H1 (cell line): ENCODE results near the gene ENKD1. TPM values are rescaled to one million over a fixed set of nuclear protein-coding genes. Genes with fewer than 3 reads are reported as not detected.

Experiments used
- CTCF ChIA-PET: fragments of 300-600 bp; sonication (Branson Sonifier 250); formaldehyde crosslinking; loops from one replicate; lab custom pipeline; 2021; ENCODE audit not compliant: partially characterized antibody; lab: Charles Lee
- POLR2A ChIA-PET: fragments of 300-600 bp; sonication (Branson Sonifier 250); formaldehyde crosslinking; loops from one replicate; lab custom pipeline; 2021; ENCODE audit warnings: inconsistent platforms; ENCODE audit not compliant: partially characterized antibody; lab: Charles Lee
- DNase-seq, 2 experiments: peaks; one replicate each; pipeline versions ENCODE4 v3.0.0 to v3.0.0-alpha.2; 2010 to 2022; ENCODE audit warnings: low spot score in 2 of 2, low read depth in 1 of 2, mixed read lengths in 1 of 2
- FAIRE-seq: peaks from 2 replicates; lab custom pipeline; 2011; peaks lifted over from hg19 to GRCh38; lab: Jason Lieb, UNC
- H2AFZ ChIP-seq: 2 replicates; pipeline ENCODE4 v1.8.1; 2012; ENCODE audit warnings: low read length, inconsistent platforms
- H2AK5ac ChIP-seq: 2 replicates; pipeline ENCODE4 v1.6.1; 2013; ENCODE audit warnings: low read depth, low read length
- H2BK120ac ChIP-seq: replicated peaks from 2 replicates; pipeline ENCODE3; 2013; ENCODE audit warnings: low read depth, low read length, inconsistent platforms
- H2BK12ac ChIP-seq: 2 replicates; pipeline ENCODE4 v1.6.1; 2013; ENCODE audit warnings: low read depth, low read length
- H2BK15ac ChIP-seq: 2 replicates; pipeline ENCODE4 v1.6.1; 2013; ENCODE audit warnings: low read length
- H2BK20ac ChIP-seq: 2 replicates; pipeline ENCODE4 v1.6.1; 2013; ENCODE audit warnings: low read length
- H2BK5ac ChIP-seq: 2 replicates; pipeline ENCODE4 v1.6.1; 2013; ENCODE audit warnings: low read depth, low read length
- H3K14ac ChIP-seq: 2 replicates; pipeline ENCODE4 v1.6.1; 2013; ENCODE audit warnings: inconsistent platforms; ENCODE audit not compliant: insufficient read length
- H3K18ac ChIP-seq: 2 replicates; pipeline ENCODE4 v1.6.1; 2013; ENCODE audit warnings: low read length; ENCODE audit errors: extremely low read depth
- H3K23ac ChIP-seq: 2 replicates; pipeline ENCODE4 v1.6.1; 2013; ENCODE audit warnings: inconsistent platforms; ENCODE audit not compliant: insufficient read length
- H3K23me2 ChIP-seq: 2 replicates; pipeline ENCODE4 v1.6.1; 2013; ENCODE audit warnings: low read depth, low read length
- H3K27ac ChIP-seq: 2 replicates; pipeline ENCODE4 v1.6.1; 2011; ENCODE audit warnings: low read depth, low read length, inconsistent platforms
- H3K27me3 ChIP-seq, 4 experiments: replicated peaks in 1 of 4; 1 replicate in 1 of 4; 2 replicates in 3 of 4; pipeline versions ENCODE4 v1.6.1 to v1.8.1; 2011 to 2013; ENCODE audit warnings: low read length in 3 of 4, mild to moderate bottlenecking in 3 of 4, inconsistent platforms in 2 of 4, mixed read lengths in 2 of 4, moderate library complexity in 1 of 4; ENCODE audit not compliant: control insufficient read depth in 3 of 4, insufficient read depth in 3 of 4; ENCODE audit errors: extremely low read depth in 1 of 4
- H3K36me3 ChIP-seq, 4 experiments: 2 replicates each; pipeline versions ENCODE4 v1.6.1 to v1.8.1; 2011 to 2013; ENCODE audit warnings: mild to moderate bottlenecking in 4 of 4, low read length in 3 of 4, moderate library complexity in 2 of 4, control low read depth in 1 of 4, inconsistent platforms in 1 of 4; ENCODE audit not compliant: insufficient read depth in 4 of 4, control insufficient read depth in 2 of 4
- H3K4ac ChIP-seq: replicated peaks from 2 replicates; pipeline ENCODE3; 2013; ENCODE audit warnings: low read length, low read depth, mixed read lengths, inconsistent platforms; ENCODE audit not compliant: insufficient read length
- H3K4me1 ChIP-seq, 4 experiments: replicated peaks in 1 of 4; 1 replicate in 1 of 4; 2 replicates in 3 of 4; pipeline versions ENCODE4 v1.6.1 to v1.8.1; 2011 to 2013; ENCODE audit warnings: low read length in 3 of 4, inconsistent platforms in 2 of 4, mixed read lengths in 1 of 4; ENCODE audit not compliant: insufficient read depth in 4 of 4, control insufficient read depth in 3 of 4
- H3K4me2 ChIP-seq, 2 experiments: 2 replicates each; pipeline versions ENCODE4 v1.6.1 to v1.8.1; 2011 to 2013; ENCODE audit warnings: low read depth in 2 of 2, low read length in 2 of 2, control low read depth in 1 of 2, inconsistent platforms in 1 of 2, mild to moderate bottlenecking in 1 of 2; ENCODE audit not compliant: insufficient read depth in 1 of 2
- H3K4me3 ChIP-seq, 4 experiments: fragments of 200-600, 300-600 bp in 1 of 4; sonication (generic), shearing (Covaris generic), sonication (Bioruptor Twin) in 1 of 4; 2 replicates each; pipeline versions ENCODE4 v1.5.1 to v1.8.1; 2011 to 2016; ENCODE audit warnings: low read length in 4 of 4, low read depth in 3 of 4, control low read depth in 2 of 4, inconsistent platforms in 2 of 4, mild to moderate bottlenecking in 2 of 4, mixed read lengths in 1 of 4, moderate library complexity in 1 of 4; ENCODE audit not compliant: insufficient read depth in 2 of 4; ENCODE audit errors: extremely low read depth in 1 of 4
- H3K56ac ChIP-seq: replicated peaks from 2 replicates; pipeline ENCODE3; 2013; ENCODE audit warnings: low read depth, mild to moderate bottlenecking, mixed read lengths, low read length, inconsistent platforms; ENCODE audit not compliant: insufficient read length
- H3K79me1 ChIP-seq: 2 replicates; pipeline ENCODE4 v1.6.1; 2013; ENCODE audit warnings: low read depth, low read length, control low read depth
- H3K79me2 ChIP-seq, 2 experiments: 2 replicates each; pipeline versions ENCODE4 v1.6.1 to v1.8.1; 2012 to 2013; ENCODE audit warnings: low read length in 2 of 2, mild to moderate bottlenecking in 2 of 2, inconsistent platforms in 1 of 2; ENCODE audit not compliant: insufficient read depth in 2 of 2, control insufficient read depth in 1 of 2
- H3K9ac ChIP-seq, 4 experiments: replicated peaks in 1 of 4; 1 replicate in 1 of 4; 2 replicates in 3 of 4; pipeline versions ENCODE4 v1.6.1 to v1.8.1; 2011 to 2013; ENCODE audit warnings: low read depth in 3 of 4, low read length in 3 of 4, control low read depth in 2 of 4, mild to moderate bottlenecking in 2 of 4, moderate library complexity in 2 of 4, inconsistent platforms in 1 of 4; ENCODE audit errors: extremely low read depth in 1 of 4
- H3K9me3 ChIP-seq, 2 experiments: 2 replicates each; pipeline versions ENCODE4 v1.6.1 to v1.8.1; 2012 to 2013; ENCODE audit warnings: mild to moderate bottlenecking in 2 of 2, moderate library complexity in 2 of 2, control low read depth in 1 of 2, inconsistent platforms in 1 of 2, low read depth in 1 of 2, low read length in 1 of 2, mixed read lengths in 1 of 2; ENCODE audit not compliant: insufficient read depth in 2 of 2
- H4K20me1 ChIP-seq, 2 experiments: replicated peaks in 1 of 2; 2 replicates each; pipeline versions ENCODE3 to v1.8.1; 2011 to 2013; ENCODE audit warnings: inconsistent platforms in 2 of 2, low read length in 2 of 2, mild to moderate bottlenecking in 1 of 2; ENCODE audit not compliant: insufficient read depth in 2 of 2, control insufficient read depth in 1 of 2
- H4K5ac ChIP-seq: 2 replicates; pipeline ENCODE4 v1.6.1; 2013; ENCODE audit warnings: low read length, low read depth, mixed read lengths, inconsistent platforms; ENCODE audit not compliant: insufficient read length
- H4K8ac ChIP-seq: 2 replicates; pipeline ENCODE4 v1.8.0; 2013; ENCODE audit warnings: mild to moderate bottlenecking, moderate library complexity, low read length, inconsistent platforms; ENCODE audit not compliant: insufficient read depth; ENCODE audit errors: extremely low read depth
- H4K91ac ChIP-seq: replicated peaks from 2 replicates; pipeline ENCODE3; 2013; ENCODE audit warnings: low read length, mixed read lengths, inconsistent platforms; ENCODE audit not compliant: insufficient read length
- ATF3 ChIP-seq: IDR thresholded peaks from 2 replicates; pipeline ENCODE4 v1.6.1; 2011; ENCODE audit warnings: low read depth, mild to moderate bottlenecking, low read length; ENCODE audit not compliant: insufficient read depth
- BACH1 ChIP-seq: IDR thresholded peaks from 2 replicates; pipeline ENCODE4 v1.6.1; 2012; ENCODE audit warnings: low read length, improper control_type of control experiment
- CBX5 ChIP-seq: fragments of 300-800, 300-1000 bp; sonication (generic); IDR thresholded peaks from 2 replicates; pipeline ENCODE4 v1.7.1; 2016; ENCODE audit warnings: antibody characterized with exemption, low read length, low read depth
- CHD2 ChIP-seq: IDR thresholded peaks from 2 replicates; pipeline ENCODE4 v1.6.1; 2012; ENCODE audit warnings: low read length, improper control_type of control experiment
- EGR1 ChIP-seq: IDR thresholded peaks from 2 replicates; pipeline ENCODE4 v1.6.1; 2011; ENCODE audit warnings: low read depth, low read length, borderline replicate concordance
- EP300 ChIP-seq, 2 experiments: IDR thresholded peaks; 1 replicate in 1 of 2; 2 replicates in 1 of 2; pipeline ENCODE4 v1.6.1; 2011 to 2012; ENCODE audit warnings: low read depth in 2 of 2, low read length in 2 of 2, mild to moderate bottlenecking in 2 of 2, borderline replicate concordance in 1 of 2, inconsistent platforms in 1 of 2, moderate library complexity in 1 of 2
- GABPA ChIP-seq: IDR thresholded peaks from 2 replicates; pipeline ENCODE4 v1.6.1; 2011; ENCODE audit warnings: mild to moderate bottlenecking, low read length, moderate library complexity, borderline replicate concordance; ENCODE audit not compliant: insufficient read depth
- KDM1A ChIP-seq: fragments of 200-600, 300-600 bp; sonication (generic); IDR thresholded peaks from 2 replicates; pipeline ENCODE4 v1.7.1; 2016; ENCODE audit warnings: mild to moderate bottlenecking, low read length, borderline replicate concordance
- NANOG ChIP-seq: IDR thresholded peaks from 2 replicates; pipeline ENCODE4 v1.6.1; 2011; ENCODE audit warnings: low read length, low read depth, mild to moderate bottlenecking, inconsistent platforms; ENCODE audit not compliant: insufficient read depth, poor library complexity, severe bottlenecking
- ZNF274 ChIP-seq: IDR thresholded peaks from 2 replicates; pipeline ENCODE4 v1.7.0; 2012; ENCODE audit warnings: low read length, borderline replicate concordance; ENCODE audit errors: extremely low read depth
- WGBS, 2 experiments: shearing (Covaris generic) in 1 of 2; methylation state at CpG; one replicate each; pipeline versions ENCODE4 v1.1.6 to v1.1.7; 2013 to 2015; ENCODE audit warnings: low lambda C conversion rate in 2 of 2, mixed read lengths in 2 of 2, inconsistent platforms in 1 of 2, low coverage in 1 of 2, missing lambda C conversion rate in 1 of 2; ENCODE audit not compliant: insufficient replicate concordance in 2 of 2, insufficient coverage in 1 of 2, insufficient read length in 1 of 2; ENCODE audit errors: extremely low coverage in 1 of 2, missing lambda C conversion rate in 1 of 2; 5-methylcytosine and 5-hydroxymethylcytosine counted together
- polyA plus RNA-seq, 7 experiments: library from polyadenylated mRNA; depleted of rRNA in 3 of 7; stranded (reverse) in 5 of 7; unstranded in 2 of 7; fragments of >200 nt in 5 of 7; fragments of 200-250 nt in 2 of 7; gene quantifications; 1 replicate in 5 of 7; 2 replicates in 1 of 7; 4 replicates in 1 of 7; pipeline versions ENCODE4 v1.2.1 to v1.2.3, GENCODE V29; 2011 to 2013; ENCODE audit warnings: missing spikeins in 2 of 7, mixed read lengths in 2 of 7
- total RNA-seq: library from RNA; stranded (reverse); fragmentation: NEBNext Ultra II Directional; extraction: Animal tissue kit (Norgen Biotek cat#: 25700); gene quantifications from 2 replicates; pipeline ENCODE4 v1.2.1, GENCODE V29; 2021

The ENKD1 gene
- total and polyA plus RNA-seq, 2 of the 8 experiments (the other 6 are each of a cell fraction or from before 2014, with no cell fraction given) = 12.9 to 16.1 TPM

- POLR2A ChIA-PET = no interaction called here
Measured at GRCh38 chr16:67675999-67676398, 9.4 kb upstream of the ENKD1 start.

More at GRCh38 chr16:67675999-67676398, 9.4 kb upstream of the ENKD1 start:
- no peak overlapping the region for H4K8ac ChIP-seq
- no peak overlapping the region for H2BK15ac ChIP-seq
- no peak overlapping the region for H2AFZ ChIP-seq
- H2BK12ac ChIP-seq = no peak overlapping the region
- no peak overlapping the region for H2BK20ac ChIP-seq
- H3K4me3 ChIP-seq = no peak overlapping the region
- H2BK120ac ChIP-seq = no peak overlapping the region
- H3K79me1 ChIP-seq = no peaks in the 10 kb centered on the region; the same call in none of the 2 replicates
- no peak overlapping the region for H3K18ac ChIP-seq
- no peak overlapping the region for H3K56ac ChIP-seq
- H3K4ac ChIP-seq = no peak overlapping the region
- H3K9me3 ChIP-seq = no peaks in the 10 kb centered on the region
- CTCF ChIA-PET = interaction anchor here (0.6 to 5.5 kb wide), 4 partner anchors 9 to 182 kb away, joined by 3 to 46 read pairs (median 3); partner anchors contain the start of genes C16orf86 and ENKD1
- no peak overlapping the region for H2BK5ac ChIP-seq
- H3K27ac ChIP-seq = no peak overlapping the region
- no peak overlapping the region for H3K23ac ChIP-seq
- H3K4me1 ChIP-seq = peaks cover 0 to 3% (median 0%) of the 10 kb centered on the region in 4 experiments; a peak in 1 of 7 replicates
- no peaks in the 10 kb centered on the region for H3K79me2 ChIP-seq
- H3K14ac ChIP-seq = no peak overlapping the region
- TF ChIP-seq BACH1 = no peak
- TF ChIP-seq EGR1 = no peak
- TF ChIP-seq ZNF274 = no peak
- TF ChIP-seq GABPA = no peak
- no peak for TF ChIP-seq NANOG
- TF ChIP-seq ATF3 = no peak
- TF ChIP-seq CBX5 = no peak
- no peak for TF ChIP-seq EP300 (IDR thresholded peaks at IDR 0.05; ENCODE audit: borderline replicate concordance in 1 of 2, low read depth in 2 of 2, low read length in 2 of 2)
- TF ChIP-seq CHD2 = no peak
- TF ChIP-seq KDM1A = no peak
- no peak overlapping the region for H2AK5ac ChIP-seq
- 91% methylated on average over 7 of the region's 7 CpGs; no CpG with 5 or more reads in 1 of the 2 experiments for WGBS, 2 experiments
- peaks cover 0 to 3% (median 0%) of the 10 kb centered on the region in 4 experiments; a peak in 1 of 8 replicates for H3K36me3 ChIP-seq
- no peak overlapping the region for H4K91ac ChIP-seq
- no peak overlapping the region for H3K4me2 ChIP-seq
- no peak for DNase-seq
- no peaks in the 10 kb centered on the region for H3K23me2 ChIP-seq
- H3K9ac ChIP-seq = no peak overlapping the region
- no peak for FAIRE-seq
- H4K5ac ChIP-seq = no peak overlapping the region
- H4K20me1 ChIP-seq = peaks cover 0 to 8% of the 10 kb centered on the region in 2 experiments
- no peaks in the 10 kb centered on the region for H3K27me3 ChIP-seq
